Measurements from ENCODE around the gene NMT1.

The NMT1 gene

GRCh38 chr17:45086391-45086790, 25.3 kb downstream of the NMT1 start:
- no peak for TF ChIP-seq CTCF (IDR thresholded peaks at IDR 0.05; ENCODE audit: unreplicated experiment in 3 of 3)
- H3K4me1 Mint-ChIP-seq: peaks cover 1% of the 10 kb centered on the region
- H3K36me3 Mint-ChIP-seq (ENCODE audit: low read depth): peaks cover 53% of the 10 kb centered on the region
- no peak overlapping the region for H3K27ac Mint-ChIP-seq
- no peaks in the 10 kb centered on the region for H3K27me3 Mint-ChIP-seq (ENCODE audit: low read depth)
- H3K4me3 Mint-ChIP-seq: no peak overlapping the region
- no peaks in the 10 kb centered on the region for H3K9me3 Mint-ChIP-seq

DNA sequence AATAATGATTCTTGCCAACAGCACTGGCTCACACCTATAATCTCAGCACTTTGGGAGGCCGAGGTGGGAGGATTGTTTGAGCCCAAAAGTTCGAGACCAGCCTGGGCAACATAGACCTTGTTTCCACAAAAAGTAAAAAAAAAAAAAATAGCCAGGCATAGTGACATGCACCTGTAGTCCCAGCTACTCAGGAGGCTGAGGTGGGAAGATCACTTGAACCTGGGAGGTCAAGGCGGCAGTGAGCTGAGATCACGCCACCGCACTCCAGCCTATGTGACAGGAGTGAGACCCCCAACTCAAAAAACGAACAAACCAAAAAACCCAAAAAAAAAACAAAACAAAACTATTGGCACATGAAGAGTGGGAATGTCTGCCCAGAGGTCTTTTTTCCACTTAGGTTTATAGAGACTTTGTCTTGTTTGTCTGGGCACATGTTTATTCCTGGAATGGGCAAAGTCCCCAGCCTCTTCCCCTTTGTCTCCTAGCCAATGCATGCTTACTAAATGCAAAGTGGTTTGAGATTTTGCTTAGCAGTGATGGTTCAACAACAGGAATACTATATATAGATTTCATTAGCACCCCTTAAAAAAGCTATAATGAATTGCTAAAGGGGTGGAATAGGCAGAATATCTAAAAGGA, 25.9 kb downstream of the NMT1 start:
- no peak for TF ChIP-seq CTCF (IDR thresholded peaks at IDR 0.05; ENCODE audit: unreplicated experiment in 3 of 3)
- peaks cover 52% of the 10 kb centered on the region for H3K36me3 Mint-ChIP-seq (ENCODE audit: low read depth)
- H3K9me3 Mint-ChIP-seq: no peaks in the 10 kb centered on the region
- H3K27ac Mint-ChIP-seq: no peak overlapping the region
- H3K27me3 Mint-ChIP-seq (ENCODE audit: low read depth): no peaks in the 10 kb centered on the region
- no peaks in the 10 kb centered on the region for H3K4me1 Mint-ChIP-seq
- no peak overlapping the region for H3K4me3 Mint-ChIP-seq

GRCh38 chr17:45087504-45087975, 26.4 kb downstream of the NMT1 start:
- H3K36me3 Mint-ChIP-seq (ENCODE audit: low read depth): peaks cover 56% of the 10 kb centered on the region
- H3K27ac Mint-ChIP-seq: no peak overlapping the region
- H3K9me3 Mint-ChIP-seq: no peaks in the 10 kb centered on the region
- no peak for TF ChIP-seq CTCF (IDR thresholded peaks at IDR 0.05; ENCODE audit: unreplicated experiment in 3 of 3)
- H3K27me3 Mint-ChIP-seq (ENCODE audit: low read depth): no peaks in the 10 kb centered on the region
- H3K4me1 Mint-ChIP-seq: no peaks in the 10 kb centered on the region
- no peak overlapping the region for H3K4me3 Mint-ChIP-seq

GRCh38 chr17:45087978-45088377, 26.9 kb downstream of the NMT1 start:
- Mint-ChIP-seq H3K27ac (no peak overlapping the region), H3K4me1 (no peaks in the 10 kb centered on the region), H3K4me3 (no peak overlapping the region), H3K27me3 (ENCODE audit: low read depth) (no peaks in the 10 kb centered on the region), H3K36me3 (ENCODE audit: low read depth) (peaks cover 59% of the 10 kb centered on the region), H3K9me3 (no peaks in the 10 kb centered on the region)
- TF ChIP-seq CTCF (IDR thresholded peaks at IDR 0.05; ENCODE audit: unreplicated experiment in 3 of 3): no peak

GRCh38 chr17:45088741-45089140, 27.6 kb downstream of the NMT1 start:
- no peak overlapping the region for H3K4me3 Mint-ChIP-seq
- no peak overlapping the region for H3K27ac Mint-ChIP-seq
- H3K9me3 Mint-ChIP-seq: no peaks in the 10 kb centered on the region
- H3K36me3 Mint-ChIP-seq (ENCODE audit: low read depth): peaks cover 60% of the 10 kb centered on the region
- no peak for TF ChIP-seq CTCF (IDR thresholded peaks at IDR 0.05; ENCODE audit: unreplicated experiment in 3 of 3)
- H3K4me1 Mint-ChIP-seq: no peaks in the 10 kb centered on the region
- no peaks in the 10 kb centered on the region for H3K27me3 Mint-ChIP-seq (ENCODE audit: low read depth)

DNA sequence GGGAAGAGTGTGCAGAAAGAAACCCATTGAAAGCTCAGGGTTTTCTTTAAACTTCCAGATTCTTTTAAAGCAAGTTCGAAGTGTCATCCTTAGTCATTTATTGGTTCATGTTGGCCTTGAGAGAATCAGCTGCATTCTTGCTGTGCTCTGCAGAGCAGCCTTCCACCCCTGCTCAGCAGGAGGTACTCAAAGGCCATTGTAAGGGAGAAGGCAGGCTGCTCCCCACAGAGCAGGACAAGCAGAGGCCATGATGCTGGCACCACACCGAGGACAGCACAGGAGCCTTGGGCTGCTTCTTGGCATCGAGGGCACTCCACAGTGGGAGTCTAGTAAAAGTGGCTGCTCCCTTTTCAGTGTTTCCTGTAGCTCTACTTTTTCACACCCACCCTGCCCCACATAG, 29.6 kb downstream of the NMT1 start:
- Mint-ChIP-seq H3K36me3 (ENCODE audit: low read depth) (peaks cover 62% of the 10 kb centered on the region), H3K9me3 (no peaks in the 10 kb centered on the region)

More for the DNA sequence above, 29.6 kb downstream of the NMT1 start:
- TF ChIP-seq CTCF (IDR thresholded peaks at IDR 0.05; ENCODE audit: unreplicated experiment in 3 of 3): no peak
- Mint-ChIP-seq H3K4me3 (no peak overlapping the region), H3K27me3 (ENCODE audit: low read depth) (no peaks in the 10 kb centered on the region), H3K27ac (no peak overlapping the region), H3K4me1 (no peaks in the 10 kb centered on the region)

Measured in nephron (organoid).